ENCODE results near the gene COL2A1.

Gene COL2A1

GRCh38 chr12:48012070-48012469, 7.8 kb upstream of the COL2A1 start:
- no peak for DNase-seq

GRCh38 chr12:48010366-48010970, 6.2 kb upstream of the COL2A1 start:
- no peak for DNase-seq

GRCh38 chr12:48009471-48009870, 5.2 kb upstream of the COL2A1 start:
- DNase-seq, result no peak

GRCh38 chr12:48008950-48009349, 4.7 kb upstream of the COL2A1 start:
- DNase-seq, result no peak

GRCh38 chr12:48008349-48008748, 4.1 kb upstream of the COL2A1 start:
- DNase-seq, result no peak

- DNase-seq, result no peak
Measured at GRCh38 chr12:48007206-48007605, 2.9 kb upstream of the COL2A1 start.

GRCh38 chr12:48005750-48006021, 1.4 kb upstream of the COL2A1 start:
- no peak for DNase-seq

- DNase-seq, result no peak
Measured at GRCh38 chr12:48005001-48005749, 899 bp upstream of the COL2A1 start.

- no peak for DNase-seq
Measured at GRCh38 chr12:48003226-48004052, 837 bp downstream of the COL2A1 start.

- peak in 2 of 4 experiments; percentile 13 to 24 for DNase-seq
Measured at GRCh38 chr12:48002773-48003218, 1.5 kb downstream of the COL2A1 start.

GRCh38 chr12:48002414-48002730, 1.9 kb downstream of the COL2A1 start:
- DNase-seq, result no peak

- peak in 2 of 4 experiments; percentile 11 to 40 for DNase-seq
Measured at GRCh38 chr12:48001505-48002413, 2.5 kb downstream of the COL2A1 start.

GRCh38 chr12:48000878-48001504, 3.3 kb downstream of the COL2A1 start:
- no peak for DNase-seq

- DNase-seq, result no peak
Measured at GRCh38 chr12:47999816-48000215, 4.5 kb downstream of the COL2A1 start.

- DNase-seq, result no peak
Measured at GRCh38 chr12:47997321-47997720, 7.0 kb downstream of the COL2A1 start.

- DNase-seq, result no peak
Measured at GRCh38 chr12:47995981-47996401, 8.3 kb downstream of the COL2A1 start.

GRCh38 chr12:47993491-47993890, 10.8 kb downstream of the COL2A1 start:
- no peak for DNase-seq

GRCh38 chr12:47992776-47993175, 11.5 kb downstream of the COL2A1 start:
- no peak for DNase-seq

GRCh38 chr12:47991106-47992061, 12.9 kb downstream of the COL2A1 start:
- no peak for DNase-seq

- DNase-seq, result peak in 1 of 4 experiments; percentile 10
Measured at GRCh38 chr12:47990351-47991105, 13.7 kb downstream of the COL2A1 start.

All from suppressor macrophage (primary cell).